OCI-M2 (cell line): ENCODE results near the gene RALGPS1.
A peak's percentile ranks its signal among the peaks of the same experiment; 100 is the strongest.

Experiments used
- DNase-seq: peaks from one replicate; lab custom pipeline; 2025; ENCODE audit not compliant: unreplicated experiment; lab: John Stamatoyannopoulos, UW

RALGPS1 gene

GRCh38 chr9:126914458-126915280, at the start of gene RALGPS1:
Gene RALGPS1 (plus strand): TSS chr9:126914782. CDS start chr9:126962290, 47,508 bp downstream.
- DNase-seq, result peak; percentile 15

- no peak for DNase-seq
These were observed 45.2 kb upstream of the RALGPS1 start for GRCh38 chr9:126869368-126869767.

- DNase-seq, result no peak
These were observed 42.1 kb upstream of the RALGPS1 start for GRCh38 chr9:126872516-126872915.

- no peak for DNase-seq
These were observed 39.9 kb upstream of the RALGPS1 start for GRCh38 chr9:126874546-126875314.

- no peak for DNase-seq
These were observed 38.6 kb upstream of the RALGPS1 start for GRCh38 chr9:126875756-126876510.

DNA sequence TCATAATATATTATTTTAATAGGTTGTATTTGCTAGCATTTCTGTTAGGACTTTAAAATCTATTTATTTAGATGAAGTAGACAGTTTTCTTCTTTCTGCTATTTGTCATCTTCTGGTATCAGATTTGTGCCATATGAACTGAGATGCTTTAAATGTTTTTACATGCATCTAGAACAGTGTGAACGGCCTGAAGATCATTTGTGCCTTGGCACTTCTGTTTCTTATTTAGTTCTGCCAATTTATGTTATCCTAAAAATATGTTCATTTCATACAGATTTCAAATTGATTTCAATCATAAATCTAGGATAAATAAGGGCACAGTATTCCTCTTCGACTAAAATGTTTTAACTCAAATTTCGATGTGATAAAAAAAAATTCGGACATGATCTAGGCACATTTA, 38.1 kb upstream of the RALGPS1 start:
- DNase-seq, result no peak

GRCh38 chr9:126877418-126877817, 37.2 kb upstream of the RALGPS1 start:
- no peak for DNase-seq

DNA sequence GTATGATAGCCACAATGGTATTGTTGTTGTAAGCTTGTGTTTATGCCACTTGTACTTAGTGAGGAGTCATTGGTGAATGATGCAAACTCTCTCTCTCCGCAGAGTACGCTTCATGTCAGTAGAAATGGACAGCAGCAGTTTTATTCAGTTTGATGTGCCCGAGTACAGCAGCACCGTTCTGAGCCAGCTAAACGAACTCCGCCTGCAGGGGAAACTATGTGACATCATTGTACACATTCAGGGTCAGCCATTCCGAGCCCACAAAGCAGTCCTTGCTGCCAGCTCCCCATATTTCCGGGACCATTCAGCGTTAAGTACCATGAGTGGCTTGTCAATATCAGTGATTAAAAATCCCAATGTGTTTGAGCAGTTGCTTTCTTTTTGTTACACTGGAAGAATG, 35.3 kb upstream of the RALGPS1 start:
- DNase-seq, result no peak

- no peak for DNase-seq
These were observed 34.2 kb upstream of the RALGPS1 start for GRCh38 chr9:126880226-126880946.

GRCh38 chr9:126880947-126881332, 33.6 kb upstream of the RALGPS1 start:
- no peak for DNase-seq

GRCh38 chr9:126882746-126883145, 31.8 kb upstream of the RALGPS1 start:
- DNase-seq, result no peak

DNA sequence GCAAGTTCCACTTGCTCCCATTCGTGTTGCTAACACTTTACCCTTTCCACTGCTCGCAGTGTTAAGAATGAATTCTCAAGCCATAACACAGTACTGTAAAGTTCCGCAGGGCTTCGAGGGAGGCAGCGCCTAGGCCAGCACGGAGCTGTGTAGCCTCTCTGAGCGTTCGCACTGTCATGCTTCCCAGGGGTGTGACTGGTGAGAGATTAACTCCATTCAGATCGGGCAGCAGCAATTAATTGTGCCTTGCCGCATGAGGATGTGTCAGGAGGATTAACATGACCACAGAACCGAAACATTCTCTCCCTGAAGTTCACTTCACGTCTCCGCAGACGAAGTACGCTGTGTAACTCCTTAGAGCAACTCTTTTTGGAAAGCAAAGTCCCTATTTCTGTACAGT, 30.9 kb upstream of the RALGPS1 start:
- DNase-seq, result no peak

DNA sequence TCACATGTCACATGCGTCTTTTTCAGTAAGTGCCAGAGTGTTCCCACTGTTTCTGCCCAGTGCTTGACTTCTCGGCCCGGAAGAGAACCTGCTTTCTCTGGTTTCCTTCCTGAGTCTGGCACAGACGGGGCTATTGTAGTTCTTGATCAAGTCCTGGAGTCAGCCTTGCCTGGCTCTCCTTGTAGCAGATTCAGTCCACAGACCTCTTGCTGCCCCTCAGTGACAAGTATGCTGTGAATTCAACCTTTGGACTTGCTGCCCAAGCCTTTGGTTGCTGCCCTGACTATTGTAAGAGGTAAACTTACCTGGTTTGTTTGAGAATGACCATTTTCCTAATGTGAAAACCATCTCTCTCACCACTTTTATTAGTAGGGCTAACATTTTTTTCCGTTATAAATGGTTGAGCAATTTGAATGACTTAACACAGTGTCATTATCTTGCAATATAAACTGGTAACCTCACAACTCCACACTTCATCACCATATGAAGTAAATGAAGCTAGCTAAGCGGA, 29.4 kb upstream of the RALGPS1 start:
- DNase-seq, result no peak

DNA sequence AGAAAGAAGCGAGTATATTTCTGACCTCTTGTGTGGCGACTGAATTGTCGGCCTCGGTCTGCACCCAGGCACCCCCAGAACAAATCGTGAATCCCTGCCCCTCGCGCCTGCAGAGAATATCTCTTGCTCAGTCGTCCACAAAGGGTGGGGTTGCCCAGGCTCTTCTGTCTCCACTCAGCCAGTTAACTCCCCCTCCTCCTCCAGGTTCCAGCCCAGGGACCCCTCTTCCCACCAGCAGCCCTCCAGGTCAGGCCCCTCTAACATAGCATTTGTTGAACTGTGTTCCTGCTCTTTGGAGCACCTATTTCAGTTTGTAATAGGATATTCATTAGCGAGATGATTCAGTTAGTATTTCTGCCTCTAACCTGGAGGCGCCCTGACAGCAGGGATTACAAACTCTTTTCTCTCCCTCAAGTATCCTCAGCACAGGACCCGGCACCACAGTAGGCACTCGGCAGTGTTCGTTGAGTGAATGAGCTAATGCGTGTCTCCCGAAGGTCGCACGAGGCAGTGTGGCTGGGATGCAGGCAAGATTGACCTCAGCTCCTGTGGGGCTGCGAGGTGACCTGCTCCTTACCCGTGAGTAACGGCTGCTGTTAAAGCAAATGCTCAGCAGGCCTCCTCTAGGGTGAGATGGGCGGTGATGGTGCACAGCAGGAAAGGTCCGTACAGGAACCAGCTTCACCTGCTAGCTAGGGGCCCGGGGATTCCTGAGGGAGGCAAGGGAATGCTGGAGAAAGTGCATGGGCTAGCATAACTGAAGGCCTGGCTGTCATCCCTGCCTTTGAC, 28.4 kb upstream of the RALGPS1 start:
- DNase-seq, result no peak

- DNase-seq, result no peak
These were observed 27.7 kb upstream of the RALGPS1 start for GRCh38 chr9:126886897-126887296.

DNA sequence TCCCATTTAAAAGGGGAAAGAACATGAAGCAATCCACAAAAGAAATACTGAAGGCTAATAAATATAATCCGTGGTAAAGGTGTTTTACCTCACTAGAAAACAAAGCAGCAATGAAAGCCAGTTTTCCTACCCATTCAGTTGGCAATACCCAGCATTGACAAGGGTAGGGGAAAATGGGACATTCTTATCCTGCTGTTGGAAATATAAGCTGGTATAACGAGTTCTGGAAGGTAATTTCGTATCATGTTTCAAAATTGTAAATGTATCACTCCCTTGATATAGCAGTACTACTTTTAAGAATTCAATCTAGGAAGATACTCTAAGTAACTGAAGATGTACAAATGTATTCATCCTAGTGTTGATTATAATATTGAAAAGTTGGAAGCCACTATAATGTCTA, 22.9 kb upstream of the RALGPS1 start:
- DNase-seq, result no peak

DNA sequence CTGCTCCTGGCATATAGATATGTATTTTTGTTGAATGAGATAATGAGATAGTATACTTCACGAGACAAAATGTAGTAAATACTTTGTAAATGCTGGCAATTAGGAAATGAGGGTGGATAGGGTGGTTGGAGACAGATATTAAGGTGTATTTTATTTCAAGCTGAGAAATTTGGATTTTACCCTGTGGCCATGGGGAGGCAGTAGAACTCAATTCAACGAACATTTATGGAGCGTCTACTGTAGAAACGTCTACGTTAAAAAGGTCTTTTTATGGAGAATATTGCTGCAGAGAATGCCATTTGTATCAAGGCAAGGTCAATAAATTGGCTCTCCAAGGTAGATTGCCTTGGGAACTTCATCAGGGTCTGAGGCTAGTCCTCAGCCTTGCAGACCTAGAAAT, 21.5 kb upstream of the RALGPS1 start:
- no peak for DNase-seq

DNA sequence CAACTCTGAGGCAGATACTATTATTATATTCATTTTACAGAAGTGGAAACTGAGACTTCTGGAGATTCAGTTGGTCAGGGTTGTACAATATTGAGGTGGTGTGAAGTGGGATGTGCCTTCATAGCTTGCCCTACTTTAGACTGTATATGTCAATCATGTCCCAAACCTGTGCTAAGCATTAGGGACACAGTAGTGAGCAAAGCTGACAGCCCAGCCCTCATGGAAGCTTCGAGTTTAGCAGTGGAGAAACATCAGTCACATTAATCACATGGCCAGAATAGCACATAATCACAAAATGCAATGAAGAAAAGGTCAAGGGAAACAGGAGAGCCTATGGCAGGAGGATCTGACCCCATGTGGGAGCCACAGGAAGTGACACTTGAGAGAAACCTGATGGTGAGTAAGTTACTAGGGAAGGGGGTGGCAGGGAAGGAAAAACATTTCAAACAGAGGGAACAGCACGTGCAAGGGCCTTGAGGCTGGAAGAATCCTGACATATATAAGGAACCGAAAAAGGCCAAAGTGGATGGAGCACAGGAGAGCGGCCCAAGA, 20.5 kb upstream of the RALGPS1 start:
- DNase-seq, result no peak

- DNase-seq, result no peak
These were observed 12.4 kb upstream of the RALGPS1 start for GRCh38 chr9:126902210-126902609.

GRCh38 chr9:126904586-126904985, 10.0 kb upstream of the RALGPS1 start:
- no peak for DNase-seq
